Measurements from ENCODE around the gene CAMK2D.

DNA sequence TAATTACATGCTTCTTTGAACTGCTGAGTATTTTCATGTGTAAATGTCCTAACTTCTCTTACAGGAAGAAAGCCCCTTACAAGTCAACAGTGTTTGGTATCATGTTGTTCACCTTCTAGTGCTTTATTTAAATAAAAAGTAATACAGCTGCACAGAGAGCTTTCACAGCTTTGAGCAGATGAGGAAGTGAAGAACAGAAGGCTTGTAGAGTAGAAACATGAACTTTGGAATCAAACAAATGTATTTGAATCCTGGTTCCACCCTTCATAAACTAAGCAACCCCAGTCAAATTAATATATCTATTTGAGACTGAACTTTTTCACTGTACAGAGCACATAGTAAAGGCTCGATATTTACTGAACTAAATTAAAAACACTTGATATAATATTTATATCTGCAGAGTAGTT lies 120.5 kb downstream of the CAMK2D start:
- TF ChIP-seq CTCF (IDR thresholded peaks at IDR 0.05) = no peak
- TF ChIP-seq POLR2AphosphoS5 (IDR thresholded peaks at IDR 0.05) = no peak
